SH-SY5Y (cell line): Measurements from ENCODE around the gene TMEM107.

ENCODE experiments used
- GATA2 ChIP-seq: IDR thresholded peaks from 2 replicates; pipeline ENCODE4 v1.6.1; 2011; ENCODE audit warnings: mild to moderate bottlenecking, low read depth, low read length
- GATA3 ChIP-seq: IDR thresholded peaks from 2 replicates; pipeline ENCODE4 v1.6.1; 2011; ENCODE audit warnings: low read depth, mild to moderate bottlenecking, low read length, moderate library complexity

- TF ChIP-seq GATA2 (no peak), GATA3 (no peak)
Measured at GRCh38 chr17:8147805-8148404, 28.3 kb downstream of the TMEM107 start.
